Stimulated activated CD8-positive, alpha-beta memory T cell treated with anti-CD3 and anti-CD28 coated beads, Interleukin-12 subunit alpha, Interleukin-12 subunit beta, amount 100 ng/mL, for 4 hours (primary cell): ENCODE data around the gene CASP7.

Experiments
- DNase-seq: peaks from one replicate; pipeline ENCODE4 v3.0.0-alpha.2; 2020; ENCODE audit warnings: low read depth

Gene CASP7

DNA sequence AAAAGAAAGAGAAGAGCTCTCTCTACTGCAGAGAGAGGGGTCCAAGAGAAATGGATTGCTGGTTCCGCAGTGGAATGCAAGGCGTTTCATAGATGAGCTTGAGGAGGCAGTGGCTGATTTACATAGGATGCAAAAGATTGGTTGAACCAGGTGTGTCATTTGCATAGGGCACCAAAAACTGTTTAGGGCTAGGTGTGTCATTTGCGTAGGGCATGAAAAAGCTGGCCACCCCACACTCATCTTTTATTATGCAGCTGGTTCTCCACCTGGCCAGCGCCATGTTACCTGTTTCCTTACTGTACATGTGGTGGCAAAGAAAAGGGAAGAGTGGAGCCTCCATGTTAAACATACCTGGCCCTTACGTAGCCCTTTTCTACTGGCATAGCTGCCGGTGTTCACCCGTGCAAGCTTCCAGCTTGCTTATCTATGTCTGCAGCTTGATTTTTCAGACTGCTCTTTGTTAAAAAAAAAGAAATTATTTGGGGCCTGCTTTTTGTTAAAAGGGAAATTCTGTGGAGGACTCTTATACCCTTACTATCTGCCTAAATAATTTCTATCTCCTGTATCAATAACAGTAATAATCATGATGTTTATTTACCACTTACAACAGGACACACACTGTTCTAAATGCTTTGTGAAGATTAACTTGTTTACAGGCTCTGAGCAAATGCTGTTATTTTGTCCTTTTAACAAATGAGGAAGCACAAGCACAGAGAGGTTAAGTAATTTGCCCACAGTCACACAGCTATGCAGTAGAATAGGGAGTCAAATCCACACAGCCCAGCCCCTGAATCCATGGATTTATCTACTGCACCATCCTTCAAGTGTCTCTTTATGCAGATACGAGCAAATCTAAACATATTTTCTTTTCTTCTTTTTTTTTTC lies 33.3 kb downstream of the CASP7 start:
- DNase-seq: no peak

DNA sequence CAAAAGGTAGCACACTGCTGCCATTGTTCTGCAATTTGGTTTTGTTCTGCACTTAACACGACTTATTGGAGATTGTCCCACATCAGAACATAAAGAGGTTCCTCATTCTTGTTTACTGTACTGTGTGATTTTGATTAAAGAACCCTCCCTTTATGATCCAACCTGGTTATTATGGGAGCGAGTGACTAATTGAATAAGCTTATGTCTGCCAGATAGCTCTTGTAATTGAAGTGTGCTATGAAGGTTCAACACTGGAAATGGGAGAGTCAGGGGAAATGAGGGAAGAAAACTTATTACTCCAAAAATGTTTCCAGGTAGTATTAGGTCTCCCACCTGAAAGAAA lies 33.9 kb downstream of the CASP7 start:
- DNase-seq: no peak

DNA sequence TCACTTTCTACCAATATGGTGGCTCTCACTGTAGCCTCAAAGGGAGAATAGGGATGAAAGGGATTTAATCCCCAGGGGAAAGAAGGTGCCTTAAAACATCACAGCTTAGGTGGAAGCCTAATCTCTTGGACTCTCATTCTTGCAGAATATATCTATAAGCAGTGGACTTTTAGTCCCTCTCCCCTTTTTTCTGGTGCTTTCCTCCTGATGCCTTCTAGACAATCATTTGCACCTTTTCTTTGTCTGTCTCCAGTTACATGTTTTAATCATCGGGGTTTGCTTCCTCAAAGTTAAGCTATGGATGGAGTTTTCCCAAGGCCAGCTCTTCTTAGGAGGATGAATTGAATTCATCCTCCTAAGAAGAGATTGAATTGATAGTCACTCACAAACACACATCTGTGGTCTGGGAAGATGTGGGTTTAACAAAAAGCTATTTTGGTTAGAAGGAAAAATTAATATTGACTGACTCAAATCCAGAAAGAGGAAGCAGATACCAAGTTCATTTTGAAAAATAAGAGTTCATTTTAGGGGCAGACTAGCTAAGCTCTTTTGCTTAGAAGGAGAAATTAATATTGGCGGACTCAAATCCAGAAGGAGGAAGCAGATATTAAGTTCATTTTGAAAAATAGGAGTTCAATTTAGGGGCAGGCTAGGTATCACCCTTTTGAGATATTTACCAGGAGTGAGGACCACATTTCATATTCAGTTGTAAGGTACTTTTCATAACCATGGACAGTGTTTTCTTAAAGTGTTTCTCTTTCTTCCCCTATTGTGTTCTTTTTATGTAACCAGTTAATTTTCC lies 36.6 kb downstream of the CASP7 start:
- no peak for DNase-seq

DNA sequence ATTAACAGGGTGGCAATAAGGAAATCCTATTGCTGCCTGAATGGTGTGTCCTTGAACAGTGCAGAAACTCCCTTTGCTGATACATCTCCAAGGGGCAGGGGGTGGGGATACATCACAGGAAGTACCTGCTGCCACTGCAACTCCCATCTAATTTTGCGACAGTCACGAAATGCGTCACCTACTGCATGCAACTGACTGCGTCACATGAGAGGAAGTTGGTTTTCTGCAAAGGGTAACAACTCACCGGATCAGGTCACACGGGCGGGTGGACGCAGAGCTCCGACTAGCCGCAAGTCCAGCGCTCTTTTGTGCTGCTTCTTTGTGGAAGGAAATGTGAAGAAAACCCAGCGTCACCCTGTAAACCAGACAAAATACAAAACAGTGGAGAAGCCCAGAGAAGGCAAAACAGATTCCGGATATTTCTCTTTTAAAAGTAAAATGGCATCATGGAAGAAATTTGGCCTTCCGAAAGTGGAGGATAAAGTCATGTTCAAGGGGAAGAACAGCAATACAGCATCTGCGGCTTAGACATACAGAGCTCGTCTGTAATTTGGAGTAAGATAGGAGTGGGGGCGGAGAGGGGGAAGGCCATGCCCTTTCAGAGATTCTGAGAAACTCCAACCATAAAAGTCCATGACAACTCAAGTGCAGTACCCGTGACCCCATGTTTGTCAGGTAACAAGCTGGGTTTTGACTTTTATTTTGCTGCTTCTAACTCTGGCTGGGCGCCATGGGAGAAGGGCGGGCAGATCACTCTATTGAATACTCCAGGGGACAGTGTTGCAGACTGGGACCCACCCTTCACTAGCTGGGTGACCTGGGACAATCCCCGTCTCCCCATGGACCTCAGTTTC lies 39.5 kb downstream of the CASP7 start:
- DNase-seq: no peak

DNA sequence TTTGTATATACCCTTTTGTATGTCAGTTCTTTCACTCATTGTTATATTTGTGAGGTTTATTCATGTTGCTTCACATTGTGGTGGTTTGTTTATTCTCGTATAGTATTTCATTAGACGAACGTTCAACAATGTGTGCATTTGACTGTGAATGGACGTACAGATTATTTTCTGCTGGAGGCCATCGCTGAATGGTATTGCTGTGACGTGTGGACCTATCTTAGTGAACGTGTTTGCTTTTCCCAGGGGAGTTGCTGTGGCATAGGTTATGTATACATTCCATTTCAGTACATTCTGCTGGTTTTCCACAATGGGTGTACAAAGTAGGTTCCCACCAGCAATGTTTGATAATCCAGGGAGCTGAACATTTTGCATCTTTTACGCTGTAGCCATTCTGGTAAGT lies 40.7 kb downstream of the CASP7 start:
- DNase-seq: no peak

DNA sequence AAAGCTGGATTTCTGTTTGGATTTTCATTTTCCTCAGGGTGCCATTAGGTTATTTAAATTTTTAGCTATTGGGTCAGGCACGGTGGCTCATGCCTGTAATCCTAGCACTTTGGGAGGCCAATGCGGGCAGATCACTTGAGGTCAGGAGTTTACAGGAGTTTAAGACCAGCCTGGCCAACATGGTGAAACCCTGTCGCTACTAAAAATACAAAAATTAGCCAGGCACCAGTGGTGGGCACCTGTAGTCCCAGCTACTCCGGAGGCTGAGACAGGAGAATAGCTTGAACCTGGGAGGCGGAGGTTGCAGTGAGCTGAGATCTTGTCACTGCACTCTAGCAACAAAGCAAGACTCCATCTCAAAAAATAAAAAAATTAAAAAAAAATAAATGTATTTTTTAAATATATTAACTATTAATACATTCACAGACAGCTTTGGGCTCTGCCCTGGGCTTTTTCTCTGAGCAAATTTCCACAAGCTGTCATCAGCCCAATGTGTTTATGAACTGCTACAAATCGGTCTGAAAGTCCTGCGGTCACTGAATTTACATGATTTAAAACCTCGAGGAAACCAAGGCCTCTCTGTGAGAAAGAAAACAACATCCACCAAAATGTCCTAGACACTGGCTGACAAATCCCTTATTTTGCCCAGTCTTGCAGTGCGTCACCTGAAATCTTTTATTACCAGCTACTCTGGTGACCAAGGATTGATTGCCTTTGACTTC lies 52.6 kb downstream of the CASP7 start:
- no peak for DNase-seq

DNA sequence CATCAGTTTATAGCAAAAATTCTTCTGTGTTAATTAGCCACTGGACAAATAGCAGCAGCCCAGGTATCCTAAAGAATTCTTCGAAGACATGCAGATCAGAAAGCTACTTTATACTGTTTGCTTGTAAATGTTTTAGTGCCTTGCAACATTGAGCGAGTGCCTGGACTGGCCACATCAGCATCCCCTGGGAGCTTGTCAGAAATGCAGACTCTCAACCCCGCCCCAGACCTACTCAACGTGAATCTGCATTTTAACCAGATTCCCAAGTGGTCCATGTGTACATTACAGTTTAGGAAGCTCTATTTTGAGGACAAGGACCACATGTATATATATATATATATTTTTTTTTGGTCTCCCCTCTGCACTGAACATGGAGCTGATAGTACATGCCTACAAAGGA lies 53.3 kb downstream of the CASP7 start:
- no peak for DNase-seq

DNA sequence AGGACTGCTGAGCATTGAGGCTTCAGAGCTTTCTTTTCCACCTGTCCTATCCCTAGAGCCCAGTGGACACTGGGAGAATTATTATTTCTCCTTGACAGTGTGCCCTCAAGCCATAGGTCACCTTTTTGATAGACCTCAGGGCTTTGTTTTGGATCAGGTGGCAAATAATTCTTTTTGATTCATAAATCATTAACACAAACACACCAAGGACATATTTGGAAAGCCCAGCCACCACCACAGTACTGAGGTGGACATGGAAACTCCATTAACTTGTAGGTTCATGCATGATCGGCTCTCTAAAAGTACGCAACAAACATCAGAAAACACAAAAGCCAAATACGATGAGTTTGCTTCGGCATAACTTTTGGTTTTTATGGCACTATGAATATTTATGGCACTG lies 53.9 kb downstream of the CASP7 start:
- no peak for DNase-seq

DNA sequence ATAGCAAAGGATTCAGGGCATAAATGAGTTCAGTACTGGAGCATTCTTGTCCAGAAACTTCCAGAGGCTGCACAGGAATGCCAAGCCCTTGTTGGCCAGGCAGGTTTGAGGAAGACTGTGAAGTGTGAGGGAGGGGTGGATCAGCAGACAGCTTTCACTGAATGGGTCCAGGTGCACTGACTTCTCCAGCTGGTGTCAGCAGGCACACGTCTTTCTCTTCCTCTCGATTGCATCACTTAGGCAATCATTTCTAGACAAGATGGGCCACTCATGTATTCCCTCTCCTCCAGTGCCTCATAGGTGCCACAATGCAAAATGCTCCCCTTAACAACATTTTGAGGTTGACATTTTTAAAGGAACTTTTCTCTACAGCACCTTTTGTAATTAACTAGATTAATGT lies 56.2 kb downstream of the CASP7 start:
- DNase-seq: no peak

DNA sequence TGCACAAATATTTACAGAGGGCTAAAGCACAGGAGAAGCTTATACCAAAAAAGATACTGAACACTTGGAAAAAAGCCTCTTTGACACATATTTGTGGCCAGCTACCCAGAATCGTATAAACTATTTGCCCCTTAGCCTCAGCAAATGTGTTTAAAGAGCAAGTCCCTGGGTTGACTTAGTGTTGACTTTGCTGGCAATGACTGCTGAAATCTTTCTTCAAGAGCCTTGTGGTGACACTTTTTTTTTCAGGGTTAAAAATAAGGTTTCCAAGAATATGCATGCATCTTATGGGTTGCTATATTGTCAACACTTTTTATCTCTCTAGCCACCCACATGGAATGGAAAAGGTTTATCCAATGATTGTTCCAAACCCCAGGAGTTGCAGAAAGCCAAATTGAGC lies 56.9 kb downstream of the CASP7 start:
- DNase-seq: no peak

DNA sequence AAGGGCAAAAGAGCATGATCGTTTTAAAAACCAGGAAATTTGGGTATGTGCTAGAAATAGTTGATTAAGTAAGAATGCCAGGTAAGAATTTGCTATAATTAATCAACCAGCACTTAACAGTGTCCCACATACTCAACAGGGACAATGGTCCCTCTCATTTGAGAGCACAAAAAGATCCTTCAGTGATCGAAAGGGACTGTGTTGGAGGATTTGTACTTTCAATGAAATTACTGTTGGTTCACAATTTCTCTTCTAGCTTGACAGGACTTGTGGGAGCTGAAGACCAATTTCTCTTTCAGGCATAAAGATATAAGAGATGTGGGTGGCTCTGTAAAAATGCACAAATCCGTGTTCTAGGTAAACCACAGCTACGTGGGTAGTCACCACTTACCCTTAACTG lies 59.3 kb downstream of the CASP7 start:
- no peak for DNase-seq

DNA sequence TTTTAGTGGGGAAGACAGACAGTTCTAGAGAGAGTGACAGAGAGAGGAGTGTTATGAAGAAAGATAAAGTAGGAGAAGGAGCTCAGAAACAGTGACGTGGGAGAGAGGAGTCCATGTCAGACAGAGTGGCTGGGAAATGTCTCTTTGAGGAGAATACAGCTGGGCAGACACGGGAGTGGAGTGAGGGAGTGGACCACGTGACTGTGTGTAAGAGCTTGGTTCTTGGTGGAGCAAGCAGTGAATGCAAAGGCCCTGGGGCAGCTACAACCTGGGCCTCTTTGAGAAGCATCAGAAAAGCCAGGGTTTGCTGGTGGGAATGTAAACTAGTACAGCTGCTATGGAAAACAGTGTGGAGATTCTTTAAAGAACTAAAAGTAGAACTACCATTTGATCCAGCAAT lies 59.9 kb downstream of the CASP7 start:
- no peak for DNase-seq

DNA sequence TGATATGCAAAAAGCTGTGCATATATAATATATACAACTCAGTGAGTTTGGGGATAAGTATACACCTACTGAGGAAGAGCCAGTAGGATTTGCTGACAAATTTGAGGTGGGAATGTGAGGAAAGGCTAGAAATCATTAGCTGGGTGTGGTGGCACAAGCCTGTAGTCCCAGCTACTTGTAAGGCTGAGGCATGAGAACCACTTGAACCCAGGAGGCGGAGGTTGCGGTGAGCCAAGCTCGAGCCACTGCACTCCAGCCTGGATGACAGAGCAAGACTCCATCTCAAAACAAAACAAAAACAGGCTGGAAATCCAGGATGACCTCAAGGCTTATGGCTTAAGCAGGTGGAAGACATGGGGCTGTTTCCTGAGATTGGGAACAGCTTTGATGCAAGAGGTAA lies 61.1 kb downstream of the CASP7 start:
- DNase-seq: no peak

DNA sequence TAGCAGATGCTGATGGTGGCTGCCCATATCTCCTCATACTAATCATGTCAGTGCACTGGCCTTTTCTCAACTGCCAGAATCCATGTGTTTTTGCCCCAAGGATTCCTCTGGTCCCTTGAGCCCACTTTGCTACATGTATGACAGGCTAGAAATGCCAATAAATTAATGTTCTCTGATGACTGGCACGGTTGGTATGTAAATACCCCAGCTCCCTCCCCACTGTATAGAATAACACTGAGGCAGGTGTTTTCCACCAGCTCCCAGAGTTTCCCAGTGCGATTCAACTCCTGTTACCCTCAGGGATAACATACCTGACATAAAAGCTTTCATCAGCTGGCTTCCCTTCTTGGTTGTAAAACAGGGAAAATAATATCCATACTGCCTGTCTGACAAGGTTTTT lies 62.8 kb downstream of the CASP7 start:
- DNase-seq: no peak

DNA sequence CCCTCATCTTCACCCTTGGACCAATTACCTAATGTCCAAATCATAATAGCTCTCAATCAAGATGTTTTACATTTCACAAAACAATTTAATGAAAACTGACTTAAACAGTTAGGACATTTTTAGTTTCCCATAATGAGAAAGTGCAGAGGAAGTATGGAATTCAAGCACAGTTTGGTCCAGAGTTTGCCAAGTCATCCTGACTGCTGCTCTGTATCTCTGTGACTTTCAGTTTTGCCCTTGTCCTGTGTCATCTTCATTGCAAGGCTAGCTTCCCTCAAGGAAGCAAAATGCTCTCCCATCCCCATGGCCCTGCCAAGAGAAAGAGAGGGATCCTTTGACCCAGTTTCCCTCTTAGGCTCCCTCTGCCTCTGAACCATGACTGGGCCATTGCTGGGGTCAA lies 63.9 kb downstream of the CASP7 start:
- no peak for DNase-seq

DNA sequence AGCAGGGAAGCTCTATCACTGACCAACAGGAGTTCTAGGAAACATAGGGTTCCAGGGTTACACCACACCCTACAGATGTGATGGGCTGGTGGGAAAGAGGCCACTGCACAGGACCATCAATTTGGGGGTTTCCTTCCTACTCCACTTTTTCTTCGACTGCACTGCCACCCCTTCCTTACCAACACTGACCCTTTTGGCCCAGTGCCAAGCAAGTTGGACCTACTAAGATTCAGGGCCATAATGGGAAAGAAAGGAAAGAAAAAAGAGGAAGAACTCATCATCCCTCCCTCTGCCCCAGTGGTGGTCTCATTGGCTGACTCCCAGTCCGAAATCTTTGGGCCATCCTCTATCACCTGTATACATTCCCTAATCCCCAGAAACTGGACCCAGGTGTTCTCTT lies 65.7 kb downstream of the CASP7 start:
- DNase-seq: no peak

DNA sequence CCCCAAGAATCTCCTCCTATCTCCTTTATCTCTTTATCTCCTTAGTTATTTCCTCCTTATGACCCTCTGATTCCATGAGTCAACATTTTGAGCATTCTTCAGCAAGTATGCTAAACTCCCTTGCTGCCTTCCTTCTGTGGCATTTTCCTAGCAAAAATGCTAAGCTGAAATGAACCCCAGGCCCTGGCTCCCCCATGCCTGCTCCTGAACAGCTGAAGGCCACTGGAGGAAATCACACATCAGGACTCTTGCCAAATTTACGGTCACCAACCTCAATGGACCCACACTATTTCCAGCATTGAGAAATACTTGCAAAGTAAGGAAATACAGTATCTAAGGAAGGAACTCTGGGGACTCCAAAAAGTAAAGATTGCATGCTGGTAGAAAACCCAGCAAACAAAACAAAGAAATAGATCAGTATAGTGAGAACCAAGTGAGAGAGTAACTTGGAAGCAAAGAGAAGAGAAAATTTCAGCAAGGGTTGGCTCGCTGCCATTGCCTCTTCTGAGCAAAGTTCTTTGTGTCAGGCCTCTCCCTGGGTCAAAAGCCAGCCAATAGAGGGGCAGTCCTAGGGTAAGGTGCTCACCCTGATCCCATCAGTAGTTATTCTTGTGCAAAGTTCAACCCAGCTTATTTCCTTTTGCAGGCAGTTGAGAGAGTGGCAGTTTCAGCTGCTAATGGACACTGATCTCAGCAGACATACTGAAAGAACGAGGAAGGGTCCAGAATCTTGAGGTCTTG lies 66.7 kb downstream of the CASP7 start:
- DNase-seq: no peak

DNA sequence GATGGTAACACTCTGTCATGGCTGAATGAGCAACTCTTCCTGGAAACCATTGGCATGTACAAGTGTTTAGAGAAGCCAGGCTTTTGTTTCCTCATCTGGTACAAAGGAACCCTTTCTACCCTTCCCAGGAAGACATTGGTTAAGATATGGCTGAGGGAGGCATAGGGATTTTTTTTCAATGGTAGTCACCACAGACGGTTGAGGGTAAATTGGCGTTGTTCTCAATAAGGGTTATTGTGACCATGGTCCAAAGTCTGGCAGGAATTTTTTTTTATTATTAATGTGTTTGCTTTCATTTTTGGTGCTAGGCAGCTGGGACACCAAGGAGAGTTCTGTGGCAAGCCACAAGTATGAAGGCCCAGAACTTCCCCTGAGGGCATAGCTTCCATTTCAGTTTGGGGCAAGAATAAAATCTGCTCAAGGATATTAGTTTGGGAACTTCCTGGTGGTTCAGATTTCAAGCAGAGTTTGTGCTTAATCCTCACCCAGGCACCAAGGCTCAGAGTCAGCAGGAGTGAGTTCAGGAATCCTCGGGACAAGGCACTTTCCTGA lies 71.5 kb downstream of the CASP7 start, which contains the start of gene PLEKHS1:
TSS of gene PLEKHS1 (plus strand) at position 502 of the 552 bp plus-strand sequence. CDS start 3,596 bp downstream, outside the sequence.
- no peak for DNase-seq

DNA sequence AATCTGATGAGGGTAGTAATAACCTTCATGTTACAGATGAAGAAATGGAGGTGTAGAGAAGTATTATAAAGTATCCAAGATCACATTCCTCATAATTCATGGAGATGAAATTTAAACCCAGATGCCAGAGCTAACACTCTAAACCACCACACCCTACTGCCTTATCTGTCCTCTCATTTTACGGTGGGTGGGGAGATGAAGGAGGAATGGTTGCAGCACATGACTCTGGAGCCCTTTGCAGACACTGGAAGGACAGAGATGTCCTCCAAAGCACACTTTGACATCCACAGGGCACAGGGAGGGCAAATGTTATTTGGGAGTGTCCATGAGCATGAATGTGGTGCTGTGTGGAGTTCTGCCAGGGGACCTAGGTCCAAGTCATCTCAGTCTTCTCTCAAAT lies 72.8 kb downstream of the CASP7 start:
- DNase-seq: no peak

DNA sequence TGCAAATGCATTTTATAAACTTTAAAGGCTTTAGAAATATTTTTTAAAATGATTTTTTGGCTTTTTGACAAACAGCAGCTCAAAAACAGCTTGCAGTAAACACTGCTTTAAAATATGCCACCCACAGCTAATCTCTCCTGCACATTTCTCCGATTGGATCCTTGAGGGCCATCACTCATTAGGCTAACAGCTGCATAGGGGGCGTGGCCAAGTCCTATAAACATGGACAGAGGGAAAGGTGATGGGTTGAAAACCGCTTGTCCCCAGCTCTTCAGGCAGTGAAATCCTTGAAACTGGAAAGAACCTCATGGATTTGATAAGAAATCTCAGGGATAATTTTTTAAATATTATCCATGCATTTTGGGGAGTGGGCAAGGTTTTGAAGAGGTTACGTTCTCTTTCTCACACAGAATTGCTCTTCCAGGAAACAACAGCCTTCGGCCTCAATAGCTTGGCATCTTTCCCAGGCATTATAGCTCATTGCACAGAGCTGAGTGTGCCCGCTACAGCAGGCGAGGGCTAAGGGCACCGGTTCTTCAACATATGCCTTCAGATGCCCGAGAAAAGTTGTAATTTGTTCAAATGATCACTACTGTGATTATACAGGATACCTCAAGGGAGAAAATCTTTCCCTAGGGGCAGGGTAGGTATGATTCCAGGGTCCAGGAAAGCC lies 73.4 kb downstream of the CASP7 start:
- no peak for DNase-seq
